Muscle of leg (tissue), 11 donors: ENCODE data around the gene SORL1. TPM values are rescaled to one million over a fixed set of nuclear protein-coding genes. Genes with fewer than 3 reads are reported as not detected.

Experiments
- DNase-seq: peaks from one replicate; pipeline ENCODE4 v3.0.0; 2013
- H3K27ac ChIP-seq: one replicate; pipeline ENCODE4 v1.5.1; 2013; ENCODE audit warnings: mild to moderate bottlenecking, low read length, control low read depth
- H3K27me3 ChIP-seq: one replicate; pipeline ENCODE4 v1.6.1; 2013; ENCODE audit warnings: low read length; ENCODE audit not compliant: control insufficient read depth, insufficient read depth
- H3K36me3 ChIP-seq: one replicate; pipeline ENCODE4 v1.6.1; 2013; ENCODE audit warnings: low read length; ENCODE audit not compliant: control insufficient read depth, insufficient read depth
- H3K4me1 ChIP-seq: one replicate; pipeline ENCODE4 v1.6.1; 2013; ENCODE audit warnings: low read length; ENCODE audit not compliant: control insufficient read depth, insufficient read depth
- H3K4me3 ChIP-seq: one replicate; pipeline ENCODE4 v1.5.1; 2013; ENCODE audit warnings: low read length, control low read depth
- H3K9me3 ChIP-seq: replicated peaks from 2 replicates; pipeline ENCODE4 v1.6.1; 2013; ENCODE audit warnings: low read depth, low read length; ENCODE audit not compliant: control insufficient read depth
- WGBS: methylation state at CpG from one replicate; pipeline ENCODE4 v1.1.5; 2013; ENCODE audit warnings: missing lambda C conversion rate; ENCODE audit not compliant: insufficient coverage; 5-methylcytosine and 5-hydroxymethylcytosine counted together
- polyA plus RNA-seq, 8 donors: library from polyadenylated mRNA; unstranded; fragments of 120-200 nt; gene quantifications; one replicate each; pipeline versions ENCODE4 v1.2.1 to v1.2.3, GENCODE V29; 2013; ENCODE audit warnings: inconsistent platforms in 1 of 8, low replicate concordance in 1 of 8; ENCODE audit not compliant: insufficient read length in 8 of 8, insufficient read depth in 1 of 8
- total RNA-seq: library from RNA; stranded (reverse); fragments of 120-200 nt; gene quantifications from one replicate; pipeline ENCODE4 v1.2.4, GENCODE V29; 2013

The SORL1 gene
- total and polyA plus RNA-seq, 9 donors: 1.0 to 3.1 (median 1.9) TPM

- WGBS: 86% methylated on average over 4 of the region's 6 CpGs
- H3K27ac ChIP-seq: no peak overlapping the region
Observed at GRCh38 chr11:121611242-121611641, 159.1 kb downstream of the SORL1 start.

GRCh38 chr11:121613724-121614123 lies 161.6 kb downstream of the SORL1 start:
- H3K36me3 ChIP-seq: no peaks in the 10 kb centered on the region

More at GRCh38 chr11:121611242-121611641, 159.1 kb downstream of the SORL1 start:
- Histone ChIP-seq H3K4me1 (no peaks in the 10 kb centered on the region), H3K4me3 (no peak overlapping the region), H3K27me3 (no peaks in the 10 kb centered on the region), H3K9me3 (no peaks in the 10 kb centered on the region), H3K36me3 (no peaks in the 10 kb centered on the region)
- no peak for DNase-seq

DNA sequence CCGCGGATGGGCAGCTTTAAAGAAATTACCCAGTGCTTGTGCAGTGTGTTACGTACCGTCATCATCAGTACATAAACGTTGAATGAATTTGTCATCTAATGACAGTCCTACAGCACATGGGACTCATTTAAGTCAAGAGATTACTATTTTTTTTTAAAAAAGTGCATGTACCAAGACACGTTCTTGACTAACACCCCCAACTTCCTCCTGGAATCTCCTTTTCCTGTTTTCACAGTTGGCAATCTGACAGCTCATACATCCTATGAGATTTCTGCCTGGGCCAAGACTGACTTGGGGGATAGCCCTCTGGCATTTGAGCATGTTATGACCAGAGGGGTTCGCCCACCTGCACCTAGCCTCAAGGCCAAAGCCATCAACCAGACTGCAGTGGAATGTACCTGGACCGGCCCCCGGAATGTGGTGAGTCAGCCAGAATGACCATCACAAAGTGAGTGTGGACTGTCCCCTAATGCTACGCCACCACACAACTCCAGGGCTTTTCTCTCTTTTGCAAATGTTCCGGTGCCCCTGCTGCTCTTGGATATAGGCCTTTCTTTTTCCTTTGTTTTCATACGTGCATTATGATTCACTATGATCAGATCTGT lies 162.6 kb downstream of the SORL1 start:
- DNase-seq: no peak
- H3K27ac ChIP-seq: no peak overlapping the region
- H3K4me3 ChIP-seq: no peak overlapping the region
- no peaks in the 10 kb centered on the region for H3K27me3 ChIP-seq
- no peaks in the 10 kb centered on the region for H3K9me3 ChIP-seq
- 80% methylated on average over 8 of the region's 12 CpGs for WGBS
- H3K4me1 ChIP-seq: no peaks in the 10 kb centered on the region
- no peaks in the 10 kb centered on the region for H3K36me3 ChIP-seq

More at GRCh38 chr11:121613724-121614123, 161.6 kb downstream of the SORL1 start:
- Histone ChIP-seq H3K27ac (no peak overlapping the region), H3K9me3 (no peaks in the 10 kb centered on the region), H3K4me3 (no peak overlapping the region), H3K4me1 (no peaks in the 10 kb centered on the region), H3K27me3 (no peaks in the 10 kb centered on the region)
- no CpG with 5 or more reads among the region's 4 CpGs for WGBS
- no peak for DNase-seq

GRCh38 chr11:121615501-121615900 lies 163.4 kb downstream of the SORL1 start:
- Histone ChIP-seq H3K4me1 (no peaks in the 10 kb centered on the region), H3K27me3 (no peaks in the 10 kb centered on the region), H3K9me3 (no peaks in the 10 kb centered on the region), H3K36me3 (no peaks in the 10 kb centered on the region), H3K4me3 (no peak overlapping the region), H3K27ac (no peak overlapping the region)
- DNase-seq: no peak
- WGBS: 62% methylated on average over 3 of the region's 3 CpGs

GRCh38 chr11:121618516-121618915 lies 166.4 kb downstream of the SORL1 start:
- H3K4me1 ChIP-seq: no peaks in the 10 kb centered on the region
- no peak for DNase-seq
- H3K36me3 ChIP-seq: no peaks in the 10 kb centered on the region
- H3K27me3 ChIP-seq: no peaks in the 10 kb centered on the region
- H3K4me3 ChIP-seq: no peak overlapping the region
- no peaks in the 10 kb centered on the region for H3K9me3 ChIP-seq
- no CpG with 5 or more reads among the region's 8 CpGs for WGBS
- H3K27ac ChIP-seq: no peak overlapping the region

- H3K27ac ChIP-seq: no peak overlapping the region
- no CpG with 5 or more reads among the region's 7 CpGs for WGBS
- no peaks in the 10 kb centered on the region for H3K9me3 ChIP-seq
- H3K27me3 ChIP-seq: no peaks in the 10 kb centered on the region
- H3K4me1 ChIP-seq: no peaks in the 10 kb centered on the region
- no peak overlapping the region for H3K4me3 ChIP-seq
- H3K36me3 ChIP-seq: no peaks in the 10 kb centered on the region
- peak; percentile 26 for DNase-seq
Observed at GRCh38 chr11:121625777-121626506, 173.8 kb downstream of the SORL1 start.

DNA sequence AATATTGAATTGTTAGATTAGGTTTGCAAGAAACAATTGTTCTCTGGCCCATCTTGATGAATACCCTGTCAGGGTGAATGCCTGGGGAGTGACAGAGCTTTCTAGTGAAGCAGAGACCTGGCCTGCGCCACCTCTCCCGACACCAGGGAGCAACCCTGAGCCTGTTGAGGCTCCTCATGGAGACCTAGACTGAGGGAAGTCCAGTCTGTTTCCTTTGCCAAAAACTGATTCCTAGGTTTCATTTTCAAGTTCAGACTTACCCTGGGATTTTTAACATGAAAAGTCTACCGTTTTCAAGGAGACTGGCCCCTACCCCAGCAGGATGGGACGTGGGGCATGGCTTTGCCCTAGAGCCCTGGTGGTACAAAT lies 174.4 kb downstream of the SORL1 start:
- 71% methylated on average over 4 of the region's 4 CpGs for WGBS
- Histone ChIP-seq H3K9me3 (no peaks in the 10 kb centered on the region), H3K4me3 (no peak overlapping the region), H3K27me3 (no peaks in the 10 kb centered on the region), H3K27ac (no peak overlapping the region), H3K36me3 (no peaks in the 10 kb centered on the region), H3K4me1 (no peaks in the 10 kb centered on the region)
- DNase-seq: no peak

DNA sequence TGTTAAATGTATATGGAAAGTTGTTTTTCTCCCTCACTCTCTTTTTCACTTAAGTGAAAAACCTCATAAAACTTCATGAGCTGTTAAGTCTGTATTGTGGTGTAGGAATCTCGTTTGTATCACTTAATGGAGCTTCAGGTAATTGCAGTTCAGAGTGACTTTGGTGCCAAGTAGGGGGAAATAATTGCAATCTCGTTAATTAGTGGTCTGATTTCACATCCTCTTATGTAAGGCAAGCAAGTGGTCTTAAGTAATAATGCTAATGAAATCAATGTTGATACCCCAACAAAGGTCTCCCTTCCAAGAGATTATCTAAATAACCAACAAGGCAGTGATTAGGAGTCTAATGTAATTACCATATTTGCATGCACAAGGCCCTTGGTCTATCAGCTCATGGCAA lies 174.9 kb downstream of the SORL1 start:
- DNase-seq: no peak
- H3K9me3 ChIP-seq: no peaks in the 10 kb centered on the region
- H3K27ac ChIP-seq: no peak overlapping the region
- WGBS: no CpG with 5 or more reads among the region's 2 CpGs
- H3K36me3 ChIP-seq: no peaks in the 10 kb centered on the region
- H3K27me3 ChIP-seq: no peaks in the 10 kb centered on the region
- H3K4me3 ChIP-seq: no peak overlapping the region
- H3K4me1 ChIP-seq: no peaks in the 10 kb centered on the region

GRCh38 chr11:121630041-121630440 lies 177.9 kb downstream of the SORL1 start:
- Histone ChIP-seq H3K4me1 (no peaks in the 10 kb centered on the region), H3K27ac (peak overlapping the region; percentile 54), H3K27me3 (no peaks in the 10 kb centered on the region), H3K9me3 (no peaks in the 10 kb centered on the region), H3K36me3 (no peaks in the 10 kb centered on the region), H3K4me3 (no peak overlapping the region)
- peak; percentile 90 for DNase-seq
- no CpG with 5 or more reads among the region's 1 CpG for WGBS

GRCh38 chr11:121631456-121631855 lies 179.3 kb downstream of the SORL1 start:
- H3K27ac ChIP-seq: no peak overlapping the region
- no peaks in the 10 kb centered on the region for H3K27me3 ChIP-seq
- H3K4me3 ChIP-seq: no peak overlapping the region
- H3K4me1 ChIP-seq: no peaks in the 10 kb centered on the region
- DNase-seq: no peak
- 100% methylated on average over 2 of the region's 2 CpGs for WGBS
- no peaks in the 10 kb centered on the region for H3K9me3 ChIP-seq
- no peaks in the 10 kb centered on the region for H3K36me3 ChIP-seq
